GM21786 (cell line): ENCODE data around the gene ABCA2.

Experiments used
- ATAC-seq: cut with Tn5 transposase; IDR thresholded peaks from one replicate; pipeline ENCODE4 v1.9.1; 2021; ENCODE audit not compliant: unreplicated experiment

Gene ABCA2

GRCh38 chr9:137030538-137031527, 2.8 kb upstream of the ABCA2 start:
- no peak for ATAC-seq

- no peak for ATAC-seq
Observed at GRCh38 chr9:137030006-137030405, 2.0 kb upstream of the ABCA2 start.

- ATAC-seq: peak; percentile 45
Observed at GRCh38 chr9:137029058-137029936, 1.3 kb upstream of the ABCA2 start.

- ATAC-seq: no peak
Observed at GRCh38 chr9:137028263-137029057, 423 bp upstream of the ABCA2 start.

GRCh38 chr9:137026828-137027227, 1.2 kb downstream of the ABCA2 start:
- ATAC-seq: no peak

GRCh38 chr9:137026384-137026783, 1.7 kb downstream of the ABCA2 start:
- ATAC-seq: no peak

- ATAC-seq: no peak
Observed at GRCh38 chr9:137025517-137025966, 2.5 kb downstream of the ABCA2 start.

GRCh38 chr9:137023583-137023991, 4.5 kb downstream of the ABCA2 start:
- ATAC-seq: no peak

GRCh38 chr9:137023157-137023556, 4.9 kb downstream of the ABCA2 start:
- ATAC-seq: no peak

GRCh38 chr9:137022662-137023008, 5.4 kb downstream of the ABCA2 start:
- no peak for ATAC-seq

GRCh38 chr9:137021979-137022661, 5.9 kb downstream of the ABCA2 start:
- ATAC-seq: no peak

GRCh38 chr9:137021568-137021978, 6.5 kb downstream of the ABCA2 start:
- no peak for ATAC-seq

- no peak for ATAC-seq
Observed at GRCh38 chr9:137020771-137021567, 7.1 kb downstream of the ABCA2 start.

- ATAC-seq: no peak
Observed at GRCh38 chr9:137019891-137020683, 8.0 kb downstream of the ABCA2 start.

GRCh38 chr9:137018761-137019559, 9.1 kb downstream of the ABCA2 start:
- ATAC-seq: no peak

- no peak for ATAC-seq
Observed at GRCh38 chr9:137017791-137018497, 10.1 kb downstream of the ABCA2 start.

GRCh38 chr9:137017071-137017470, 11.0 kb downstream of the ABCA2 start:
- no peak for ATAC-seq
